ENCODE results near the gene AP4S1.
"Not testable (repeated sequence)": the region's sequence is repeated elsewhere in the genome, so short reads cannot be mapped to it uniquely, and the experiment has no call there.

The AP4S1 gene

GRCh38 chr14:31001339-31001658, 24.1 kb upstream of the AP4S1 start:
- Histone ChIP-seq H2AFZ (no peak overlapping the region), H3K27ac (no peak overlapping the region), H3K79me2 (peaks cover 49% of the 10 kb centered on the region), H3K4me3 (ENCODE audit: low read depth, low read length) (no peak overlapping the region), H3K36me3 (ENCODE audit: control insufficient read depth, insufficient read depth, low read length) (no peaks in the 10 kb centered on the region), H3K9me3 (ENCODE audit: control insufficient read depth, low read length) (no peaks in the 10 kb centered on the region), H3K4me2 (ENCODE audit: low read length) (no peak overlapping the region), H3K4me1 (no peaks in the 10 kb centered on the region), H3K9ac (no peak overlapping the region), H3K27me3 (ENCODE audit: control insufficient read depth, insufficient read depth, low read length) (no peaks in the 10 kb centered on the region)
- TF ChIP-seq, protein P1, sequence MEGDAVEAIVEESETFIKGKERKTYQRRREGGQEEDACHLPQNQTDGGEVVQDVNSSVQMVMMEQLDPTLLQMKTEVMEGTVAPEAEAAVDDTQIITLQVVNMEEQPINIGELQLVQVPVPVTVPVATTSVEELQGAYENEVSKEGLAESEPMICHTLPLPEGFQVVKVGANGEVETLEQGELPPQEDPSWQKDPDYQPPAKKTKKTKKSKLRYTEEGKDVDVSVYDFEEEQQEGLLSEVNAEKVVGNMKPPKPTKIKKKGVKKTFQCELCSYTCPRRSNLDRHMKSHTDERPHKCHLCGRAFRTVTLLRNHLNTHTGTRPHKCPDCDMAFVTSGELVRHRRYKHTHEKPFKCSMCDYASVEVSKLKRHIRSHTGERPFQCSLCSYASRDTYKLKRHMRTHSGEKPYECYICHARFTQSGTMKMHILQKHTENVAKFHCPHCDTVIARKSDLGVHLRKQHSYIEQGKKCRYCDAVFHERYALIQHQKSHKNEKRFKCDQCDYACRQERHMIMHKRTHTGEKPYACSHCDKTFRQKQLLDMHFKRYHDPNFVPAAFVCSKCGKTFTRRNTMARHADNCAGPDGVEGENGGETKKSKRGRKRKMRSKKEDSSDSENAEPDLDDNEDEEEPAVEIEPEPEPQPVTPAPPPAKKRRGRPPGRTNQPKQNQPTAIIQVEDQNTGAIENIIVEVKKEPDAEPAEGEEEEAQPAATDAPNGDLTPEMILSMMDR (IDR thresholded peaks at IDR 0.05), result no peak

GRCh38 chr14:31003284-31003683, 22.2 kb upstream of the AP4S1 start:
- H3K36me3 ChIP-seq (ENCODE audit: control insufficient read depth, insufficient read depth, low read length), result no peaks in the 10 kb centered on the region
- TF ChIP-seq, protein P1 (IDR thresholded peaks at IDR 0.05), result no peak

DNA sequence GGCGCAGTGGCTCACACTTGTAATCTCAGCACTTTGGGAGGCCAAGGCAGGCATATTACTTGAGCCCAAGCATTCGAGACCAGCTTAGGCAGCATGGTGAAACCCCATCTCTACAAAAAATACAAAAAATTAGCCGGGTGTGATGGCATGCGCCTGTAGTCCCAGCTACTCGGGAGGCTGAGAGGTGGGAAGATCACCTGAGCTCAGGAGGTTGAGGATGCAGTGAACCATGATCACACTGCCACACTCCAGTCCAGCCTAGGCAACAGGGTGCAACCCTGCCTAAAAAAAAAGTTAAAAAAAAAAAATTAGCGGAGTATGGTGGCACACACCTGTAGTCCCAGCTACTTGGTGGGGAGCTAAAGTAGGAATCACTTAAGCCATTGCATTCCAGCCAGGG, 21.4 kb upstream of the AP4S1 start:
- not testable (repeated sequence) for H3K27ac ChIP-seq; H3K4me2 ChIP-seq (ENCODE audit: low read length); H3K36me3 ChIP-seq (ENCODE audit: control insufficient read depth, insufficient read depth, low read length); H3K4me3 ChIP-seq (ENCODE audit: low read depth, low read length); H3K27me3 ChIP-seq (ENCODE audit: control insufficient read depth, insufficient read depth, low read length); H3K9ac ChIP-seq; H3K4me1 ChIP-seq; H2AFZ ChIP-seq; H3K9me3 ChIP-seq (ENCODE audit: control insufficient read depth, low read length)
- peaks cover 37% of the 10 kb centered on the region for H3K79me2 ChIP-seq

More at GRCh38 chr14:31003284-31003683, 22.2 kb upstream of the AP4S1 start:
- H3K9ac ChIP-seq, result no peak overlapping the region
- H3K9me3 ChIP-seq (ENCODE audit: control insufficient read depth, low read length), result no peaks in the 10 kb centered on the region
- H3K79me2 ChIP-seq, result peaks cover 40% of the 10 kb centered on the region
- H3K4me2 ChIP-seq (ENCODE audit: low read length), result no peak overlapping the region
- H3K27ac ChIP-seq, result no peak overlapping the region
- no peak overlapping the region for H3K4me3 ChIP-seq (ENCODE audit: low read depth, low read length)
- H3K27me3 ChIP-seq (ENCODE audit: control insufficient read depth, insufficient read depth, low read length), result no peaks in the 10 kb centered on the region
- H3K4me1 ChIP-seq, result no peaks in the 10 kb centered on the region
- H2AFZ ChIP-seq, result no peak overlapping the region

DNA sequence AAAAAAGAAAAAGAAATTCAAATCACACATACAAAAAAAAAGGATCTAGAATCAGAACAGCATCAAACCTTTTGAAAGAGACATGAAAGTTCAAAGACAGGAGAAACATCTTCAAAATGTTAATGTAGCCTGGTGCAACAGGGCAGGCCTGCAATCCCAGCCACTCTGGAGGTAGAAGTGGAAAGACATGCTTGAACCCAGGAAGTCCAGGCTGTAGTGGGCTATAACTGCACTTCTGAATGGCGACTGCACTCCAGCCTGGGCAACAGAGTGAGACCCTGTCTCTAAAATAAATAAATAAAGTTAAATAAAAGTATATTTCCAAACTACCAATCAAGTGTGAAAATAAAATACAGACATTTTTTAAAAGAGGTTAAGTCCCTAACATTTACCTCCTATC, 18.7 kb upstream of the AP4S1 start:
- Histone ChIP-seq H3K36me3 (ENCODE audit: control insufficient read depth, insufficient read depth, low read length) (no peaks in the 10 kb centered on the region), H3K4me2 (ENCODE audit: low read length) (no peak overlapping the region), H3K4me3 (ENCODE audit: low read depth, low read length) (no peak overlapping the region), H3K27ac (no peak overlapping the region), H3K4me1 (no peaks in the 10 kb centered on the region), H3K9me3 (ENCODE audit: control insufficient read depth, low read length) (no peaks in the 10 kb centered on the region), H3K79me2 (peaks cover 29% of the 10 kb centered on the region), H3K9ac (no peak overlapping the region), H2AFZ (no peak overlapping the region), H3K27me3 (ENCODE audit: control insufficient read depth, insufficient read depth, low read length) (no peaks in the 10 kb centered on the region)
- TF ChIP-seq, protein P1 (IDR thresholded peaks at IDR 0.05), result no peak

DNA sequence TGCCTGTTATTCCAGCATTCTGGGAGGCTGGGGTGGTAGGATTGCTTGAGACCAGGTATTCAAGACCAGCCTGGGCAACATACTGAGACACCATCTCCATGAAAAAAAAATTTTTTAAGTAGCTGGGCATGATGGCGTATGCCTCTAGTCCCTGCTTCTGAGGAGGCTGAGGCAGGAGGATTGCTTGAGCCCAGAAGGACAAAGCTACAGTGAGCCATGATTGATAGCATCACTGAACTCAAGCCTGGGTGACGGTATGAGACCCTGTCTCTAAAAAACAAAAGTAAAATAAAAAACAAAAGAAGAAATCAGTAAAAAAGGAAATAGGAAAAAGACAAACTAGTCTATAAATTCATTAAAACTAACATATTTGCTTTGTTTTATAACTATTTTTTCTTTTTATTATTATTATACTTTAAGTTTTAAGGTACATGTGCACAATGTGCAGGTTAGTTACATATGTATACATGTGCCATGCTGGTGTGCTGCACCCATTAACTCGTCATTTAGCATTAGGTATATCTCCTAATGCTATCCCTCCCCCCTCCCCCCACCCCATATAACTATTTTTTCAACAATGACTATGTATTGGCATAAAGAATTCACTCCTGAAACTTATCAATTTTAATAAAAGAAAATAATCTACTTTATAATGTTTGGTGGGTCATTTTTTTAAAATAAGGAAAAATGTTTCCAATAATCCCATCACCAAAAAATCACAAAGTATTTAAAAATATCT, 15.4 kb upstream of the AP4S1 start:
- Histone ChIP-seq H3K9me3 (ENCODE audit: control insufficient read depth, low read length) (no peaks in the 10 kb centered on the region), H3K4me1 (no peaks in the 10 kb centered on the region), H2AFZ (no peak overlapping the region), H3K36me3 (ENCODE audit: control insufficient read depth, insufficient read depth, low read length) (no peaks in the 10 kb centered on the region), H3K27ac (no peak overlapping the region), H3K4me3 (ENCODE audit: low read depth, low read length) (no peak overlapping the region), H3K9ac (no peak overlapping the region), H3K4me2 (ENCODE audit: low read length) (no peak overlapping the region), H3K27me3 (ENCODE audit: control insufficient read depth, insufficient read depth, low read length) (no peaks in the 10 kb centered on the region), H3K79me2 (peaks cover 39% of the 10 kb centered on the region)
- TF ChIP-seq, protein P1 (IDR thresholded peaks at IDR 0.05), result no peak
